Esophagus muscularis mucosa (tissue), 4 donors: ENCODE data around the gene LMO2. TPM values are rescaled to one million over a fixed set of nuclear protein-coding genes. Genes with fewer than 3 reads are reported as not detected.
"Not testable (repeated sequence)": the region's sequence is repeated elsewhere in the genome, so short reads cannot be mapped to it uniquely, and the experiment has no call there.

Source experiments
- DNase-seq: peaks from one replicate; pipeline ENCODE4 v3.0.0-alpha.2; 2017; ENCODE audit errors: extremely low spot score
- H3K27ac ChIP-seq, 4 donors: fragments of 200-600 bp; sonication (generic); replicated peaks in 1 of 4; 1 replicate in 3 of 4; 2 replicates in 1 of 4; pipeline ENCODE4 v1.5.1; 2016 to 2019; ENCODE audit warnings: mild to moderate bottlenecking in 1 of 4
- H3K27me3 ChIP-seq, 4 donors: fragments of 200-600 bp; sonication (generic); one replicate each; pipeline versions ENCODE4 v1.5.1 to v1.6.0; 2016 to 2019
- H3K36me3 ChIP-seq, 4 donors: fragments of 200-600 bp; sonication (generic); one replicate each; pipeline ENCODE4 v1.5.1; 2016 to 2019
- H3K4me1 ChIP-seq, 4 donors: fragments of 200-600 bp; sonication (generic); one replicate each; pipeline ENCODE4 v1.5.1; 2016 to 2019
- H3K4me3 ChIP-seq, 4 donors: fragments of 200-600 bp; sonication (generic); 1 replicate in 2 of 4; 2 replicates in 2 of 4; pipeline ENCODE4 v1.5.1; 2016 to 2019; ENCODE audit warnings: mild to moderate bottlenecking in 4 of 4, moderate library complexity in 1 of 4
- H3K9me3 ChIP-seq, 4 donors: fragments of 200-600 bp; sonication (generic); 1 replicate in 3 of 4; 2 replicates in 1 of 4; pipeline ENCODE4 v1.5.1; 2016 to 2019
- CTCF ChIP-seq, 3 experiments: fragments of 200-600 bp in 2 of 3; fragments of 450-650 bp in 1 of 3; sonication (generic) in 2 of 3; IDR thresholded peaks; one replicate each; pipeline ENCODE4 v1.5.1; 2017 to 2019; ENCODE audit warnings: antibody characterized with exemption in 3 of 3, mild to moderate bottlenecking in 2 of 3, moderate library complexity in 1 of 3
- EP300 ChIP-seq: sonication (generic); formaldehyde crosslinking; IDR thresholded peaks from one replicate; pipeline ENCODE4 v1.6.1; 2017; ENCODE audit warnings: antibody characterized with exemption
- POLR2A ChIP-seq: fragments of 450-650 bp; IDR thresholded peaks from one replicate; pipeline ENCODE4 v1.6.1; 2017; ENCODE audit warnings: antibody characterized with exemption, moderate library complexity, mild to moderate bottlenecking, low read depth
- POLR2AphosphoS5 ChIP-seq, 2 donors: sonication (generic); formaldehyde crosslinking; IDR thresholded peaks; one replicate each; pipeline ENCODE4 v1.6.1; 2017; ENCODE audit warnings: antibody characterized with exemption in 2 of 2
- WGBS: methylation state at CpG from one replicate; pipeline ENCODE4 v1.1.5; 2018; 5-methylcytosine and 5-hydroxymethylcytosine counted together
- intact Hi-C: fragments of 100-400 bp; cut with DNase I; formaldehyde crosslinking; loops from one replicate; pipeline ENCODE4 v1.15.1; 2023
- total RNA-seq, 4 donors: library from RNA; depleted of rRNA; stranded (reverse); fragments of >200 nt; gene quantifications; one replicate each; pipeline versions ENCODE4 v1.1.0 to v1.2.1, GENCODE V29; 2016

LMO2 gene
- total RNA-seq, 4 donors from 2014 or later: 13.3 to 20.2 (median 15.5) TPM

GRCh38 chr11:33923626-33924025 is 31.8 kb upstream of the LMO2 start:
- DNase-seq: no peak
- no peak overlapping the region for H3K27ac ChIP-seq
- no peak for TF ChIP-seq POLR2AphosphoS5 (IDR thresholded peaks at IDR 0.05)
- TF ChIP-seq CTCF (IDR thresholded peaks at IDR 0.05): no peak
- TF ChIP-seq POLR2A: no peak
- TF ChIP-seq EP300: no peak
- no peak overlapping the region for H3K4me3 ChIP-seq
- no peaks in the 10 kb centered on the region for H3K36me3 ChIP-seq
- no peaks in the 10 kb centered on the region for H3K27me3 ChIP-seq
- H3K9me3 ChIP-seq: no peaks in the 10 kb centered on the region
- 87% methylated on average over 2 of the region's 2 CpGs for WGBS
- no peaks in the 10 kb centered on the region for H3K4me1 ChIP-seq
- intact Hi-C loops: no loop called here

GRCh38 chr11:33920838-33921613 is 29.1 kb upstream of the LMO2 start:
- Histone ChIP-seq H3K27me3 (peaks cover 0 to 10% (median 0%) of the 10 kb centered on the region in 4 donors), H3K9me3 (no peaks in the 10 kb centered on the region), H3K27ac (no peak overlapping the region), H3K4me3 (no peak overlapping the region), H3K4me1 (no peaks in the 10 kb centered on the region), H3K36me3 (no peaks in the 10 kb centered on the region)
- intact Hi-C loops: no loop called here
- 72% methylated on average over 8 of the region's 8 CpGs for WGBS
- no peak for DNase-seq
- TF ChIP-seq POLR2AphosphoS5 (IDR thresholded peaks at IDR 0.05) (no peak), EP300 (no peak), CTCF (IDR thresholded peaks at IDR 0.05) (no peak), POLR2A (no peak)

- 69% methylated on average over 1 of the region's 1 CpG for WGBS
- Histone ChIP-seq H3K27ac (no peak overlapping the region), H3K4me1 (no peaks in the 10 kb centered on the region), H3K36me3 (no peaks in the 10 kb centered on the region), H3K4me3 (no peak overlapping the region), H3K9me3 (no peaks in the 10 kb centered on the region), H3K27me3 (peaks cover 0 to 10% (median 0%) of the 10 kb centered on the region in 4 donors)
- no peak for DNase-seq
- no peak for TF ChIP-seq POLR2AphosphoS5 (IDR thresholded peaks at IDR 0.05)
- intact Hi-C loops: no loop called here
These were observed 27.8 kb upstream of the LMO2 start for GRCh38 chr11:33919645-33920044.

- H3K9me3 ChIP-seq, H3K36me3 ChIP-seq, H3K27ac ChIP-seq, DNase-seq, H3K4me1 ChIP-seq, H3K27me3 ChIP-seq, H3K4me3 ChIP-seq, intact Hi-C loops: not testable (repeated sequence)
- WGBS: 70% methylated on average over 1 of the region's 1 CpG
These were observed 25.5 kb upstream of the LMO2 start for GRCh38 chr11:33917402-33917801.

GRCh38 chr11:33916736-33917135 is 24.9 kb upstream of the LMO2 start:
- DNase-seq: no peak
- H3K27ac ChIP-seq: no peak overlapping the region
- peaks cover 0 to 10% (median 0%) of the 10 kb centered on the region in 4 donors for H3K27me3 ChIP-seq
- intact Hi-C loops: no loop called here
- no peak for TF ChIP-seq POLR2A
- TF ChIP-seq CTCF (IDR thresholded peaks at IDR 0.05): no peak
- TF ChIP-seq POLR2AphosphoS5 (IDR thresholded peaks at IDR 0.05): no peak
- TF ChIP-seq EP300: no peak
- no peaks in the 10 kb centered on the region for H3K36me3 ChIP-seq
- H3K4me3 ChIP-seq: no peak overlapping the region
- H3K4me1 ChIP-seq: no peaks in the 10 kb centered on the region
- peaks cover 0 to 9% (median 4%) of the 10 kb centered on the region in 4 donors for H3K9me3 ChIP-seq

DNA sequence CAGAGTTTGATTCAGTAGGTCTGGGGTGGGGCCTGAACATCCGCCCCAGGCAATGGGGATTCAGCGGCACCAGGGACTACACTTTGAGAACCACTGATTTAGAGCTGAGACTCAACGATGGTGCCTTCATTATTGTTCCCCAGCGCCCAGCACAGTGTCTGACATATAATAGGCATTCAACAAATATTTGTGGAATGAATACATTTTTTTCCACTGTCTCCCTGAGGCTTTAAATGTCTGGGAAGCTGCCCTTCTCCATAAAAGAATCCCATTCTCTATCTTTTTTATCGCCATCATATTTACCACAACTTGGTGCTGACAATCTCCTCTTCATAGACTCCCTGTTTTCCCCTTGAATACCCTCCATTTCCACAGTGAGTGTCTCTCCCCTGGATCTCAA is 23.6 kb upstream of the LMO2 start:
- H3K4me1 ChIP-seq: peaks cover 0 to 3% (median 0%) of the 10 kb centered on the region in 4 donors
- no peak overlapping the region for H3K4me3 ChIP-seq
- H3K36me3 ChIP-seq: no peaks in the 10 kb centered on the region
- peaks cover 0 to 10% (median 0%) of the 10 kb centered on the region in 4 donors for H3K27me3 ChIP-seq
- H3K9me3 ChIP-seq: peaks cover 0 to 9% (median 4%) of the 10 kb centered on the region in 4 donors
- no peak for DNase-seq
- TF ChIP-seq EP300: no peak
- TF ChIP-seq CTCF (IDR thresholded peaks at IDR 0.05): no peak
- no peak for TF ChIP-seq POLR2AphosphoS5 (IDR thresholded peaks at IDR 0.05)
- TF ChIP-seq POLR2A: no peak
- 77% methylated on average over 5 of the region's 5 CpGs for WGBS
- H3K27ac ChIP-seq: no peak overlapping the region
- intact Hi-C loops: no loop called here
